BJ (cell line): Measurements from ENCODE around the gene RNF103. TPM values are rescaled to one million over a fixed set of nuclear protein-coding genes. Genes with fewer than 3 reads are reported as not detected.

Source experiments
- CTCF ChIA-PET: fragments of 350-600 bp; formaldehyde crosslinking; extraction: SDS; loops from one replicate; lab custom pipeline; 2021; ENCODE audit warnings: antibody characterized with exemption, inconsistent platforms; lab: Yijun Ruan, JAX
- POLR2A ChIA-PET: fragments of 300-600 bp; sonication (Branson Sonifier 250); formaldehyde crosslinking; extraction: SDS; loops from one replicate; lab custom pipeline; 2021; ENCODE audit warnings: antibody characterized with exemption; lab: Charles Lee
- DNase-seq: peaks from one replicate; pipeline ENCODE4 v3.0.0-alpha.2; 2011; ENCODE audit warnings: low read depth
- H3K27me3 ChIP-seq: 2 replicates; pipeline ENCODE4 v1.6.0; 2011; ENCODE audit warnings: low read length; ENCODE audit not compliant: control insufficient read depth, insufficient read depth
- H3K36me3 ChIP-seq: 2 replicates; pipeline ENCODE4 v1.5.1; 2011; ENCODE audit warnings: low read length; ENCODE audit not compliant: control insufficient read depth, insufficient read depth
- H3K4me3 ChIP-seq: 2 replicates; pipeline ENCODE4 v1.5.1; 2011; ENCODE audit warnings: low read depth, mild to moderate bottlenecking, control low read depth, low read length
- polyA plus RNA-seq: library from polyadenylated mRNA; depleted of rRNA; stranded (reverse); fragments of >200 nt; gene quantifications from 2 replicates; pipeline ENCODE4 v1.2.3, GENCODE V29; 2011
- TF ChIP-seq, protein P1 (sequence below): IDR thresholded peaks from 2 replicates; pipeline ENCODE4 v1.5.1; 2011; ENCODE audit warnings: low read depth, mild to moderate bottlenecking, control low read depth, inconsistent platforms, low read length, moderate library complexity; ENCODE audit not compliant: insufficient read depth

The RNF103 gene
- polyA plus RNA-seq, 1 experiment = 8.2 TPM

DNA sequence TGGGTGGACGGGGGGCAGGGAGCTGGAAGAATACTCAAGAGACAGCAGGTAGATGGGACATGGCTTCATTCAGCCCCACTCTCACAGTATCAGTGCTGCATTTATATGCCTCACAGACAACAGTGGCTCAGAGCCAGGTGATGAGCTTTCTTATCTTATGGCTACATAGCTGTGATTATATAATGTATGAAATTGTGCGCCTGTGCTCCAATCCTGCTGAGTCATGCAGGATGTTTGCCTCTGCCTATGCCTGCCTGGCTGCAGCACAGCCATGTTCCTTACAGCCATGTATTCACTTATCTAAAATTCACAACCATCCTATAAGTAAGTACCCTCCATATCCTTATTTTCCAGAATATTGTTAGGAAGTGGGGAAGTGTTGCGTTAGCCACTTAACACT lies 37.7 kb upstream of the RNF103 start:
- POLR2A ChIA-PET = no interaction called here
- Histone ChIP-seq H3K4me3 (no peak overlapping the region), H3K27me3 (no peaks in the 10 kb centered on the region), H3K36me3 (no peaks in the 10 kb centered on the region)
- CTCF ChIA-PET = interaction anchor here (1.0 kb wide), 1 partner anchor 12 kb away, joined by 3 read pairs; no protein-coding TSS in a partner anchor
- DNase-seq = no peak
- TF ChIP-seq, protein P1, sequence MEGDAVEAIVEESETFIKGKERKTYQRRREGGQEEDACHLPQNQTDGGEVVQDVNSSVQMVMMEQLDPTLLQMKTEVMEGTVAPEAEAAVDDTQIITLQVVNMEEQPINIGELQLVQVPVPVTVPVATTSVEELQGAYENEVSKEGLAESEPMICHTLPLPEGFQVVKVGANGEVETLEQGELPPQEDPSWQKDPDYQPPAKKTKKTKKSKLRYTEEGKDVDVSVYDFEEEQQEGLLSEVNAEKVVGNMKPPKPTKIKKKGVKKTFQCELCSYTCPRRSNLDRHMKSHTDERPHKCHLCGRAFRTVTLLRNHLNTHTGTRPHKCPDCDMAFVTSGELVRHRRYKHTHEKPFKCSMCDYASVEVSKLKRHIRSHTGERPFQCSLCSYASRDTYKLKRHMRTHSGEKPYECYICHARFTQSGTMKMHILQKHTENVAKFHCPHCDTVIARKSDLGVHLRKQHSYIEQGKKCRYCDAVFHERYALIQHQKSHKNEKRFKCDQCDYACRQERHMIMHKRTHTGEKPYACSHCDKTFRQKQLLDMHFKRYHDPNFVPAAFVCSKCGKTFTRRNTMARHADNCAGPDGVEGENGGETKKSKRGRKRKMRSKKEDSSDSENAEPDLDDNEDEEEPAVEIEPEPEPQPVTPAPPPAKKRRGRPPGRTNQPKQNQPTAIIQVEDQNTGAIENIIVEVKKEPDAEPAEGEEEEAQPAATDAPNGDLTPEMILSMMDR = no peak

DNA sequence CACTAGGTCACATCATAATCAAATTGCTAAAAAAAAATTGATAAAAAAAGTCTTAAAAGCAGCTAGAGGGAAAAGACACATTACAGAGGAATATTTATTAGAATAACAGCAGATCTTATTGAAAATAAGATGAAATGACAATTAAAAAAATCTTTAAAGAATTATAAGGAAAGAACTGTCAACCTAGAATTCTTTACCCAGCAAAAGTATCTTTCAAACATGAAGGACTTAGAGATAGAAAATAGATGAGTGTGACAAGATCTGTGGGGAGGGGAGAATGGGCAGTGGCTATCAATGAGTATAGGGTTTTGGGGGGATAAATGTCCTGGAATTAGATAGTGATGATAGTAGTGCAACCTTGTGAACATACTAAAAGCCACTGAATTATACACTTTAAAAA lies 26.5 kb upstream of the RNF103 start:
- DNase-seq = no peak
- CTCF ChIA-PET = no interaction called here
- H3K27me3 ChIP-seq = no peaks in the 10 kb centered on the region
- H3K4me3 ChIP-seq = no peak overlapping the region
- POLR2A ChIA-PET = no interaction called here
- no peaks in the 10 kb centered on the region for H3K36me3 ChIP-seq
- TF ChIP-seq, protein P1 = no peak

DNA sequence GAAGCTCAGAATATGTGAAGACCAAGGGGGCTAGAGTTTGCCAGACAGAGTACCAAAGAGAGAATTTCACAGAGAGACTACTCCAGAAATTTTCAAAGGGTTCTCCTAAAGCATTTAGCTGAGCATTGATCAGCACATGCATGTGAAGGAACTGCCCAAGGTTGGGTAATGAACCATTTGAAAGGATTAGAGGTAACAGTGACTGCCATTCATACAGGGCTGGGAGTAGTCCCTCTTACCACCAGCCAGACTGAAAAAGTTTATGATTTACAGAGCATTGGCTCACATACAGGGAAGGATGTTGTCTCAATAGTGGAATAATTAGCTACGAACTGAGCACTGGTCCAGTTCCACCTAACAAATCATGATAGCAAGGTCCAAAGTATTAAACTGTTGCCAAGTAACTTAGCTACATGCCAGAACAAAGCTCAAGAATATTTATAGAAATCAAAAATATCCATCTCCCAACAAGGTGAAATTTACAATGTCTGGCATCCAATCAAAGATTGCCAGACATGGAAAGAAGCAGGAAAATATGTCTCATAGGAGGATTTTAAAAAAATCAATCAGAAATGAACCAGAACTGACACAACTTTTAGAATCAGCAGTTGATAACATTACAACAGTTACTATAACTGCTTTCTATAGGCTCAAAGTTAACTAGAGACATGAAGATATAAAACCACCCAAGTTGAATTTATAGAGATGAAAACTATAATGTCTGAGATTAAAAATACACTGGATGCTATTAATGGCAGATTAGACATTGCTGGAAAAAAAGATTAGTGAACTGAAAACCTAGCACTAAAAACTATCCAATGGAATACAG lies 25.7 kb upstream of the RNF103 start:
- CTCF ChIA-PET = interaction anchor here (1.3 kb wide), 2 partner anchors 12 to 13 kb away, joined by 3 to 4 read pairs; no protein-coding TSS in a partner anchor
- DNase-seq = no peak
- POLR2A ChIA-PET = no interaction called here
- Histone ChIP-seq H3K4me3 (no peak overlapping the region), H3K36me3 (no peaks in the 10 kb centered on the region), H3K27me3 (no peaks in the 10 kb centered on the region)
- TF ChIP-seq, protein P1 = no peak

DNA sequence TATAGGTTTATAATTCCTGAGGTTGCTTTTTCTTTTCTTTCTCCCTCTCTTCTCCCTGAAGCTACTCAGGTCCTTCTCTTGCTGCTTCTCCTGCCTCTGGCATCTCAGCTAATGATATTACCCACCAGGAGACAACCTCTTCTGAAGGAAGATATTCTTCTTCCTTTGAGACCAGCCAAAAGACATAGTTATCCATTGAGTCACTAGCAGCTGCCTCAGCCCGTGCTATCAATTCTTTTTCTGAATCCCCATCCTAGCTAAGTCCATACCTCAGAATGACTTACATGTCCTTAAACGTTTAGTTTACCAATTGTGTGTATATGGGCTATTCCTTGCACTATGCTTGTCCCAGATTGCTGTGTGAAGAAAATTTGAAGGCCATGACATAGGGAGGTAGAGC lies 25.0 kb upstream of the RNF103 start:
- no peak for DNase-seq
- CTCF ChIA-PET = interaction anchor here (1.3 kb wide), 2 partner anchors 12 to 13 kb away, joined by 3 to 4 read pairs; no protein-coding TSS in a partner anchor
- Histone ChIP-seq H3K27me3 (no peaks in the 10 kb centered on the region), H3K36me3 (no peaks in the 10 kb centered on the region), H3K4me3 (no peak overlapping the region)
- POLR2A ChIA-PET = no interaction called here
- TF ChIP-seq, protein P1 = no peak

DNA sequence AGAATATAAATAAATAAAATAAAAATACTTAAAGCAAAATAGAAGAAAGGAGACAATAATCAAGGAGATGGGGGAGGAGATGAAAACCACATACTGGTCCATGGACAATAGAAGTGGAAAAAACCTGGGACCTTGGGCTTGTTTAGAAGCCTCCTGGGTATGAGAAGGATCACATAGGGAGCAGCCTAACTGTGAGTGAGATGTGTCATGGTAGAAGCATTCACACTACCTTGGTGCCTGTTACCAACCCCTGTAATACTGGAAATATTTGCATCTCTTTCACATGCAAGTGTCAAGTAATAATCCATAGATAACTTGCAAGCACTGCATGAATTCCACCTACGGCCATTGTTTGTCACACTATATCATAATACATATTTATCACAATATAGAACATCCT lies 23.2 kb upstream of the RNF103 start:
- DNase-seq = no peak
- ChIA-PET POLR2A (no interaction called here), CTCF (no interaction called here)
- H3K27me3 ChIP-seq = no peaks in the 10 kb centered on the region
- TF ChIP-seq, protein P1 = no peak
- no peak overlapping the region for H3K4me3 ChIP-seq
- no peaks in the 10 kb centered on the region for H3K36me3 ChIP-seq
